GM19023 (cell line): ENCODE results near the gene IGLL5.

ENCODE experiments used
- ATAC-seq: cut with Tn5 transposase; IDR thresholded peaks from one replicate; pipeline ENCODE4 v1.9.1; 2021; ENCODE audit warnings: mild to moderate bottlenecking, moderate library complexity; ENCODE audit not compliant: unreplicated experiment

Gene IGLL5

GRCh38 chr22:22936915-22937656 is 49.5 kb downstream of the IGLL5 start:
- ATAC-seq = no peak

- ATAC-seq = no peak
These were observed 50.4 kb downstream of the IGLL5 start for GRCh38 chr22:22937894-22938480.

GRCh38 chr22:22938672-22939587 is 51.3 kb downstream of the IGLL5 start:
- no peak for ATAC-seq

GRCh38 chr22:22939588-22940368 is 52.2 kb downstream of the IGLL5 start:
- ATAC-seq = no peak

GRCh38 chr22:22940961-22941605 is 53.5 kb downstream of the IGLL5 start:
- no peak for ATAC-seq

- ATAC-seq = no peak
These were observed 54.4 kb downstream of the IGLL5 start for GRCh38 chr22:22941831-22942510.

- no peak for ATAC-seq
These were observed 55.1 kb downstream of the IGLL5 start for GRCh38 chr22:22942511-22943329.

- ATAC-seq = no peak
These were observed 56.1 kb downstream of the IGLL5 start for GRCh38 chr22:22943521-22944267.

GRCh38 chr22:22944268-22944985 is 56.8 kb downstream of the IGLL5 start:
- no peak for ATAC-seq

GRCh38 chr22:22945195-22945594 is 57.6 kb downstream of the IGLL5 start:
- ATAC-seq = no peak
